SK-N-DZ (cell line): ENCODE results near the gene SLC25A53.
"Not testable (repeated sequence)": the region's sequence is repeated elsewhere in the genome, so short reads cannot be mapped to it uniquely, and the experiment has no call there.

Source experiments
- DNase-seq: peaks from one replicate; pipeline ENCODE4 v3.0.0-alpha.2; 2015; ENCODE audit warnings: low spot score

The SLC25A53 gene

DNA sequence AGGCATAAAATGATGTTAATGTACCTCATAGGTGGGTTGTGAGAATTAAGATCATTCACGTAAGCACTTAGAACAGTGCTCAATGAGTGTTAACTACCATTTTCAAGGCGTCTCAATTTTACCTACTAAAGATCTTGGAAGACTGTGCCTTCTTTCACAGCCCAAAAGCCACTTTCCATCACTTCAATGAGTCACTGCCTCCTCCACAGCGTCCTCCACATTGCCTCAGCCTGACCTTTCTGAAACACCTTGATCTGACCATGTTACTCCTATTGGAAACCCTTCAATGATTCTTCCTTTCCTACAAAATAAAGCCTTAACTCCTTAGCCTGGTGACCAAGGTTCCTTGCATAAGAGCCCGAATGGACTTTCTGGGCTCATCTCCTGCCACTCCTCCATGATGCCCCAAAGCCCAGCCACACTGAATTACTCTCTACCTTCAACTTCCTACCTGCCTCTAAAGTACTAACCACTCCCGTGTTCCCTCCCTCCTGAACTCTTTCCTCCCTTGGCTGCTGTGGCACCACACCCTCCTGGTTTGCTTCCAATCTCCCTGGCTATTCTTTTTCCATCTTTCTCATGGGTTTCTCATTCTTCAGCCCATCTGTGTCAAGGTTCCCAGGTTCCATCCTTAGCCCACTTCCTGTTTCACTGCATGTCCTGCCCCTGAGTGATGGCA lies 22.1 kb downstream of the SLC25A53 start:
- DNase-seq, result no peak

DNA sequence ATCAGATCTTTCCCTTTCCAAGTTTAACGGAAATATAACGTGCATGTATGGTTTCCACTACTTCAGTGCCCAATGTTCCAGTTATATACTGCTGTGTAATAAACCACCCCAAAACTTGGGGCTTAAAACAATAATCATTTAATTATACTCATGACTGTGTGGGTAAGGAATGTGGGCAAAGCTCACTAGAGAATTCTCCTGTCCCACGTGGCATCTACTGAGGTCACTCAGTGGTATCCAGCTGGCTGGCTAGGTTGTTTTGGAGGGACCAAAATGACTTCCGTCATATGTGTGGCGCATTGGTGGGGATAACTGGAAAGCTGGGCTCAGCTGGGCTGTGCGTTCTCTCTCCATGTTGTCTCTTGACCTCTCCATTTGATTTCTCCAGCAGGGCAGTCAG lies 26.0 kb downstream of the SLC25A53 start:
- no peak for DNase-seq

DNA sequence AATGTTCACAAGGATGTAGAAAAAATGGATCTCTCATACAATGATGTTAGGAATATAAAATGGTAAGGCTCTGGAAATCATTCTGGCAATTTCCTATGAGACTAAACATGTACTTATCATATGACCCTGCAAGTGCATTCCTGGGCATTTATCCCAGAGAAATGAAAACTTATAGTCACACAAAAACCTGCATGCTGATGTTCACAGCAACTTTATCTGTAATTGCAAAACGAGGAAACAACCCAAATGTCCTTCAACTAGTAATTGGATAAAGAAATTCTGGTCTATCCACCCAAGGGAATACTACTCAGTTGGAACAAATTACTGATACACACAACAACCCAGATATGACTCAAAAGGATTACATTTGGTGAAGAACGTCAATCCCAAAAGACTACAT lies 30.0 kb downstream of the SLC25A53 start:
- DNase-seq, result no peak

DNA sequence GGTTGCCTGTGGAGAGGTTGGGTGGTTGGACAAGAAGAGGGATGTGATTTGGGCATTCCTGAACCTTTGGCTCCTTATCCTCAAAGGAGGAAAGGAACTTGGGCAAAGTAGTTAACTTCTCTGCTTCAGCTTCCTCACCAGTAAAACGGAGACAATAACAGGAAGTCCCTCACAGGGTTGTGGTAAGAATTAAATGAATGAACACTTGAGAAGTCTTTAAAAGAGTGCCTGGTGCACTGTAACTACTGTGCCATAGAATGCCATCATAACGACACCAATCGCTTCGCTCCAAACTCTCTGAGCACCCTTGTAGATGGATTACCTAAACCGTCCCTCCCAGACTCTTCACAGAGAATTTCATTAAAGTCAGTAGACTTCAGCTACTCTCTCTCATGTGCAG lies 34.0 kb downstream of the SLC25A53 start:
- DNase-seq, result no peak

DNA sequence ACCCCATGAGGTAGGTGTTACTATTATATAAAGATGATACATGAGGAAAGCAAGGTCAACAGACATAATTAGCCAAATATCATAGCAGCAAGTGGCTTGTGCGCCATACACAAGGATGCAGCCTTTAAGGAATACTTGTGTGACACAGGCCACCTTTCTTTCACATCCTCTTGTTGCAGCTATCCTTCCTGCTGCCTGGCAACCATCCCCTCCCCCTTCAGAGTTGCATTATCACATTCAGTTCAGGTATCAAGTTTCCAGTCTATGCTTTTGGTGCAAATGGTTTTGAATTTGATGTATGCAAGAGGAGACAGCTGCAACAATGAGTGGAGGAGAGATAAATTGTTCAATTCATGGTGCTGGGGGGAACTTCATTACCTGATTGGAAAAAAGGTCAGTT lies 38.0 kb downstream of the SLC25A53 start:
- DNase-seq, result peak; percentile 62

DNA sequence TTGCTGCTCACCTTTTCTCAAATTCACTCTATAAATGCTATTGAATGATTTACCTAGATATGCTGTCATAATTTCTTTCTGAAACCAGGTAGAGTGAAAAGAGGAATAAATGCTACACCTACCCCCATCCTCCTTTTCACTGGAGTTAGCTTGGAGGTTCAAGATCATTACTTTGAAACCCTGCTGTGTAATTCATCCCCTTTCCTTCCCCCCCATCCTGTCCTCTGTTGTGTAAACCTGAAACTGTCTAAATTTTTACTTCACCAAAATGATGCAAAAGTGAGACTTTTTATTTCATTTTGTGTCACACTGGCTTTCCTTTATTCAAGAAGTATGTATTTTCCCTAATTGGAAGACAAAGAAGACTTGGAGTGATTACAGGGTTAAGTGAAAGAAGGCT lies 39.0 kb downstream of the SLC25A53 start:
- no peak for DNase-seq

DNA sequence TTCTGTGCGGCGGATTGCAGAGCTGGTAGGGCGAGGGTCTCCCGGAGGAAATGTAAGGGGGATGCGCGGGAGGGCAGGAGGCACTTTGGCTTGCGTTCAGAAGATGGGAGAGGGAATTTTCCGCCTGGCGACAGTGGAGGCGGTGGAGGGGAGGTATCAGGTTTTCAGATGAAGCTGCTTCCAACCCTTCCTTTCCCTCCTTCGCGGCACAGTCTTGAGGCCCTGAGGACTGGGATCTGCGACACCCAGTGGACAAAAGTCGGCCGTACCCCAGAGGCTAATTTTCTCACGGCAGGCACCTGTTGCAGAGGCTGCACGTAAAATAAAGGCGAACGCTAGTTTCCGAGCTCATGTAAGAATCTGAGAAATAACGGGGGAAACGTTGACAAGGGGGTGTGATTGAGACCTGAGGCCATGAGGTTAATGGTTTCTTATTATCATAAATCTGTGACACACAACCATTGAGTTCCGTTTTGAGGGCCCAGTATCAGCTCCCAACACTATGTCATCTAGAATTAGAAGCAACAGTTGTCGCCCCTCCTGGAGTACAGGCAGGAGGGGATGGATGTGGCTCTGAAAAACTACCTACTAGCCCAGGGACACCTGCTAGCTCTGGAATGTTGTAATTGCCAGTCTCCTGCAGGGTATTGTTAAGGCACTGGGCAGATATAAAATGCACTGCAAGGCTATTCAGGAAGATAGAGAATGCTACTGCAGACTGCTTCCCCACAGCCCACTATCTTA lies 43.4 kb downstream of the SLC25A53 start:
- peak; percentile 81 for DNase-seq

DNA sequence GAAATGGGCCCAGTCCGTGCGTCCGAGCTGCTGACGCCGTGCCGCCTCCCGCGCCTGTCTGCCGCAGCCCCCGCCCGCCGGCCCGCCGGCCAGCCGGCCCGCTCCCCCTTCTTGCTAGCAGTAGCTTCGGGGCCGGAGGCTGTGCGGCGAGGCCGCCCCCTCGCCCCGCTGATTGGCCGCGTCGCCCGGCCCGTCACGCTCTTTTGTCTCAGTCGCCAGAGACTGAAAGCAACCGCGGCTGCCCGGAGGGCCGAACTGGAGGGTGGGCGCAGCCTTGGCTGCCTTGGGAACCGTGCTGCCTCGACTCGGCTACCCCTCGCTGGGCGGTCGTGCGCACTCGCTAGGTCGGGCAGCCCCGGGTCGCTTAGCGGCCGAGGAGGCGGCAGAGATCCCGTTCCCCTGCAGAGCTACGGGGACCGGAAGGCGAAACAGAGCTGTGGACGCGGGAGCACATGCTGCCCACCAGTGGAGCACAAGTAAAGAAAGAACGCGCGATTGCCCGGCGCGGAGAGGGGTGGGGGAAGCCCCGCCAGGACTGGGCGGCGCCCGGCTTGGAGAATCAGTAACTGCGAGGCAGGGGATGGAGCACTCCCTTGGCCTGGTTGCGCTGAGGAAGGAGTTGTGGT lies 44.4 kb downstream of the SLC25A53 start, which contains the start of gene ZCCHC18:
Gene ZCCHC18 (plus strand): TSS at position 198 of the 626 bp plus-strand sequence. CDS start 1,589 bp downstream, outside the sequence.
- DNase-seq, result peak; percentile 79

DNA sequence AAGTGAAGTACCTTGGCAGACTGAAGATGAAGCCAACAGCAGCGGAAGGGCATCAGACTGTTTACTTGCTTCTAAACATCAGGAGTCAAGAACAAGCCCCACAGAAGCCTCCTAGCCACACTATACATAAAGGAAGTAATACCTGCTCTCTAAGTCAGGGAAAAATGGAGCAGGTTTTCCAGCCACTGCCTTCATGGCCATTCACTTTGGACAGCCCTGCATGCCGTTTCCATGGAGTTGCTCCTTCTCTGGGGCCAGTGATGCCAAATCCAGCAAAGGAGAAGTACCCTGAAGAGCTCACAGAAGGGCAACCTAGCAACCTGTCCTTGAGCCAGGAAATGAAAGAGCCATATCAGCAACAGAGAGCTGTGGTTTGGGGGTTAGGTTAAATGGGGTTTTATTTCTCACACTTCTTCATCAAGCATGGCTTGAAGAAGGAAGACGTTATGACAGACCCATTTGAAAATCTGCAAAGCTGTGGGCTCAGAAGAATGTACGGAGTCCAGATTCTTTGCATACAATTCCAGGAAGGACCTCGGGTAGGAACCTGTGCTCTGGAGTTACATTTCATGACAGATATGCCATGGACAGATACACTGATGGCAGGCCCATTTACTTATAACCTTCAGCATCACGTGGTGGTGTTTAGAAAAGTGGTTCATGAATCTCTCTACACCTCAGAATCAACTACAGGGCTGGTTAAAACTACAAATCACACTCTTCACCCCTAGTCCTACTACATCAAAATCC lies 46.1 kb downstream of the SLC25A53 start:
- DNase-seq, result not testable (repeated sequence)

DNA sequence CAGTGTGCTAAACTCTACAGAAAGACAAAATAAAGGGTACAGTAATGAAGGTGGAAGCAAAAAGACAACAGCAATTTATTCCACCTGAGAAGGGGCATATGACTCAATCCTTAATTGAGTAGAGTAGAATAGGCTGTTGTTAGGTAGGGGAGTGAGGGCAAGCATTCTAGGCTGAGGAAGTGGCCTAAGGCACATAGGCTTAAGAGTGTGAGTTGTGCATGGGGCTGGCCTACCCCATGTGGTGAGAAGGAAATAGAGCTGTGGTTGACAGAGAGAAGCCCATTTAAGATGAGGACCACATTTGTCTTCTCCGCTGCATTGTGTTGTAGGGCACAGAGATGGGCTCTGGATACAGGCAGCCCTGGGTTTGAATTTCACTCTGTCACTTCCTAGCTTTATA lies 47.9 kb downstream of the SLC25A53 start:
- DNase-seq, result no peak

DNA sequence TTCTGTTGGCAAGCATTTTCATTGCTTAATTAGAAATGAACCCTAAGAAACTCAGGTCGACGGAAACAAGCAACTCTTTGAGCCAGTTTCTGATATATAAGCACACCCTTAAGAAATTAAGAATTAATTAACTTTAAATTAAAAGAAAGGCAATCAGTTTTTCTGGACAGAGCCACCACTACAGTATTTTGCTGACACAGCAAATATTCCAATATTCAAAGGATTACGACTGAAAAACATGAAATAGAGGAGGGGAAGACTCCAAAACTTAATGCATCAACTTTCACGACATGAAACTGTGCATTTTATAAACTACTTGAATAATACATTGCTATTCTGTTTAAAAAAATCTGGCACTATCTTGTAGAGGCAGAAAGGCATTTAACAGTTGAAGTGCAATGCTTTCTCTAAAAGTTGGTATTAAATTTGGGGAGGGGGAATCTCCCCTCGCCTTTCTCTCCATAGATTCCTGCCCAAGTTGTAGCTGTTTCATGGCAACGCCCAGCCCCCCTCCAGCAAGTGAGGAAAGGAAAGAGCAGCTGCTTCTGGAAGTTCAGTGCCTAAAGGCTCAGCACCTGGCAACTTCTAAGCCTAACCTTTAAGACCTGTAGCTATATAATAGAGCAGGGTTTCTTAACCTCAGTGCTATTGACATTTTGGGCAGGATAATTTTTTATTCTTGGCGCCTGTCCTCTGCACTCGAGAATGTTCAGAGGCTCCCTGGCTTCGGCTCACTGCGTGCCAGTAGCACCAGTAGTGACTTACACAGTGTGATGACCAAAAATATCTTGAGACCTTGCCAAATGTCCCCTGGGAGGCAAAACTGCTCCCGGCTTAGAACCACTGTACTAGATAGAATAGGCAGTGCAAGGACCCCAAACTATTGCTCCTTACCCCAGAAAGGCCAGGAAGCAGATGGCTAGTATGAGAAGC lies 51.2 kb downstream of the SLC25A53 start:
- no peak for DNase-seq

DNA sequence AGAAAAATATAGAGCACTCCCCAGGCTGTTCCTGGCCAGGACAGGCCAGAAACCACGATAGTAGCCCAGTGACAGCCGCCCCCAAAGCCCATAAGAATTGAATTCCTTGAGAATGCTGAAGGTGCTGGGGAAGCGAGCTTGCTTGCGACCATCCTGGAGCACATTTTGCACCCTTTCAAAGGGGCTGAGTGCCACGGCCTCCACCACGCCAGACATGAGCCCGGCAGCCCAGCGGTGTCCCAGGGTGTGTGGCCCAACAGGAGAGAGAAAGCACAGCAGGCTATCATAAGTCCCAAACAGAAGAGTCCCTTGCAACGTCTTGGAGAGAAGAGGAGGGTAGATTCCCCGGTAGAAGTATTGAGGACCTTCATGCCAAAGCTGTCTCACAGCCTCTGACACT lies 52.1 kb downstream of the SLC25A53 start:
- no peak for DNase-seq

DNA sequence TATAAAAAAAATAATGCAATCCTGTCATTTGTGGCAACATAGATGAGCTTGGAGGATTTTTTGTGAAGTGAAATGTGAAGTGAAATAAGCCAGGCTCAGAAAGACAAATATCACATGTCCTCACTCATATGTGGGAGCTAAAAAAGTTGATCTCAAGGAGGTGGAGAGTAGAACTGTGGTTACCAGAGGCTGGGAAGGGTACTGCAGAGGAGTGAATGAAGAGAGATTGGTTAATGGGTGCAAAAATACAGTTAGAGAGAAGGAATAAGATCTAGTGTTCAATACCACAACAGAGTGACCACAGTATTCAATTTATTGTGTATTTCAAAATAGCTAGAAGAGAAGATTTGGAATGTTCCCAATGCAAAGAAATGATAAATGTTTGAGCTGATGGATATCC lies 57.9 kb downstream of the SLC25A53 start:
- no peak for DNase-seq

DNA sequence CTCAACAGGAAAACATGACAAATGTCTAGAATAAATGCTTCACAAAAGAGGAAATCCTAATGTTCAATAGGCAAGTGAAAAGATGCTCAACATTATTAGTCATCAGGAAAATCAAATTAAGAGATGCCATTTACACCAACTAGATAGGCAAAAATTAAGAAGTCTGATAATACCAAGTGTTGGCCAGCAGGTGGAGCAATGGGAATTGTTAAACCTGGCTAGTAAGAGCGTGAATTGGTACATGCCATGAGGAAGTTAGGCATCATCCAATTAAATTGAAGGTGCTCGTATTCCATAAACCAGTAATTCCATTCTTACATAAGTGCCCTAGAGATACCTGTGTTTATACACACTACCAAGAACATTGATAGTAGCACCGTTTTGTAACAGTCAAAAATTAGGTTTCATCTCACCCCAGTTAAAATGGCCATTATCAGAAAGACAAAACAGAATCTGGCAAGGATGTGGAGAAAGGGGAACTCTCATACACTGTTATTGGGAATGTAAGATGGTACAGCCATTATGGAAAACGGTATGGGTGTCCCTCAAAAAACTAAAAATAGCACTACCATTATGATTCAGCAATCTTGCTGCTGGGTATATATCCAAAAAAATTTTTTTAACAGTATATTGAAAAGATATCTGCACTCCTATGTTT lies 58.5 kb downstream of the SLC25A53 start:
- peak; percentile 61 for DNase-seq

DNA sequence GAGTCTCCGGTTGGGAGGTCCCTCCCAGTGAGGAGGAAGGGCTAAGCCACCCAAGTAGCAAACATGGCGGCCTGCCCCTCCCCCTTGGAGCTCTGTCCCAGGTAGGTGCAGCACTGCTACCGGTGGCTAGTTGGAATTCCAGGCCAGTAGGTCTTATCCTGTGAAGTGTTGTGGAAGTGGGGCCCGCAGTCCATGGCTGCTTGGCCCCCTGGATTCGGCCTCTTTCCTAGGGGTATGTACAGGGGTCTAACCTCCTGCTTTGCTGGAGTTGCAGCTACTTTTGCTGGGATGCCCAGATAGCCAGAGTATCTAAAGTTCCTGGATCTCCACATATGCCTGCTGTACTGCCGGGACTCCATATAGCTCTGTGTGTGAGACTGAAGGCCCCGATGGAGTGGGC lies 70.9 kb downstream of the SLC25A53 start:
- no peak for DNase-seq

DNA sequence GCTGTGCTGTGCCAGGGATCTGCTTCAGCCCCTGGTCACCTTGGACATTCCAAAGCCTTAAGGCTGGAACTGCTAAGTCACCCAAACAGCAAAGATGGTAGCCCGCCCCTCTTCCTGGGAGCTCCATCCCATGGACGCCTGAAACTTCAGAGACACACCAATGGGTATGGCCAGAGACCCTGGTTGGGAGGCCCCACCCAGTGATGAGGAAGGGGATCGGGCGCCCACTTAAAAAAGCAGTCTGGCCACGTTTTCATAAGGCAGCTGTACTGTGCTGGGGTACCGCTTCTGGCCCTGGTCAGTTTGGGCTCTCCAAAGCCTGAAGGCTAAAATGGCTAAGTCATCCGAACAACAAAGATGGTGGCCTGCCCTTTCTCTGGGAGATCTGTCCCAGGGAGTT lies 71.3 kb downstream of the SLC25A53 start:
- DNase-seq, result no peak

DNA sequence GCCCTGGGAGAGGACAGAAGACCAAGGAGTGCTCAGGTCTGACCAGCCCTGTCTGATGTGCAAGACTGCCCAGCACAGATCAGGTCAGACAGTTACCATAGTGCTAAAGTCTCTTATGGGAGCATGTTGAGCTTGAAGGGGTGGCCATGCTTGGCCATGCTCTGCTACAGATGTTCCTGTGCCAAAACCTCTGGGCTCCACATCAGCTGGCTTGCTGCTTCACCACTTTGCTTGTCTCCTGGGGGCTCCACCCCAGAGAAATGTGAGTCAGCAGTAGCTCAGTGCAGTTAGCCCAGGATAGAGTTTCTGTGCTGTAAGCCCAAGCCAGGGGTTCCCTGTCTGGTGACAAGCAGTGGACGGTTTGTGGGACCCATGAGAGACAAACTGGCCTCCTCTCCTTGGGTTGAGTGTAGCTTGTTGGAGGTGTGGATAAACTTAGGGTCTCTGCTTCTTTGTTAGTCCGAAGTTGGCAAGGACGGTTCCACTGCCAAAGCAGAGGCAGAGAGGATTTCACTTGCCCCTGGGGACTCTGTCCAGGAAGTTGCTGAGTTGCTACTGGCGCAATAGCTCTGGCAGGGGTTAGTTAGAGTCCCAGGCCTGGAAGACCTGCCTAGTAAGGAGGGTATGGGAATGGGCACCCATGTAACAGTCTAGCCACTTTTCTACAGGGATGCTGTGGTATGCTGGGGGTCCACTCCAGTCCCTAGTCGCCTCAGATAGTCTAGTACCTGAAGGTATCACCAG lies 72.1 kb downstream of the SLC25A53 start:
- no peak for DNase-seq

DNA sequence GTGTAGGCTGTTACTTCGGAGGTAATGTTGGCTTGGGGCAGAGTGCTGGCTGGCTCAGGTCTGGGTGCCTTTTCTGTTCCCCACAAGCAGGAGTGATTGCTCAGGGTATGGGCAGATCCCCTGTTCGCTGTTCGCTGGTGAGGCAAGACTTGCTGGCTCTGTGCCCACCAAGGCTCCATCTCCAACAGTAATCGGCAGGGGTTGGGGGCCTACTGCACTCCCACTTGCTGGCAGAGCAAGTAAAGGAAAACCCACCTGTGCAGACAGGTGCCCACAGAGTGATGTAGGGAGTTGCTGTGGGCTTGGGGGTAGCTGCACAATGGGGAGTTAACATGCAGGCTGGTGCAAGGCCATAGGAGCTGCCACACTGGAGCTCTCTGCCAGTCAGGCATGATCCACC lies 72.7 kb downstream of the SLC25A53 start:
- DNase-seq, result no peak

DNA sequence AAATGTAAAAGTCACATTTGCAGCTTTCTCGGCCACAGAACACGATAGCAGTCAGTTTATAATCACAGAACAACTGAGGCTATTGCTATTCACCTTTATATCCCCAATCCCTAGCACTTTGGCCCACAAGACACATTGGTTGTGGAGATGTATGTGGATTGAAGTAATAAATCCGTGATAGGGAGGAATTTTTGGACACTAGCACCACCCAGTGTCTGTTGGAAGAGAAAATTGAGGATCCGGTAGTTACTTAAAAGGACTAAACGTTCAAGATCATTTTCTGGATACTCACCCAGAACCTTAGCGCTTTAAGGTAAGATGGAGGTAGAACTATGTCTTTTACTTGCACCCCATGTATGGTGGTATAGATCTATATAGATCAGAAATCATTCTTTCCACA lies 79.0 kb downstream of the SLC25A53 start:
- not testable (repeated sequence) for DNase-seq
